ENCODE results near the gene NDUFA7.

DNA sequence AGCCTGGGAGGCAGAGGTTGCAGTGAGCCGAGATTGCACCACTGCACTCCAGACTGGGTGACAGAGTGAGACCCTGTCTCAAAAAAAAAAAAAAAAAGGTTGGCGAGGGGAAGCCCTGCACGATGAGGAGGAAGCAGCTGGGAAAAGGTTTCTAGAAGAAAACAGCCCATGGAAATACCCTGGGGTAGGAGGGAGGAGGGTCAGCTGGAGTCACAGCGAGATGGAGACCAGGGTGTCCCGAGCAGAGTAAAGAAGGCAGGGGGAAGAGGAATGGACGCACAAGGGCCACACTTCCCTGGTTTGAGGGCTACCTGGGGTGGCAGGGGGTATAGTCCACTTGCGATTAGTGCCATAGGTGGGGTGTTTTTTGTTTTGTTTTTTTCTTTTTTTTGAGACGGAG, 15.5 kb upstream of the NDUFA7 start:
- TF ChIP-seq, protein P1, sequence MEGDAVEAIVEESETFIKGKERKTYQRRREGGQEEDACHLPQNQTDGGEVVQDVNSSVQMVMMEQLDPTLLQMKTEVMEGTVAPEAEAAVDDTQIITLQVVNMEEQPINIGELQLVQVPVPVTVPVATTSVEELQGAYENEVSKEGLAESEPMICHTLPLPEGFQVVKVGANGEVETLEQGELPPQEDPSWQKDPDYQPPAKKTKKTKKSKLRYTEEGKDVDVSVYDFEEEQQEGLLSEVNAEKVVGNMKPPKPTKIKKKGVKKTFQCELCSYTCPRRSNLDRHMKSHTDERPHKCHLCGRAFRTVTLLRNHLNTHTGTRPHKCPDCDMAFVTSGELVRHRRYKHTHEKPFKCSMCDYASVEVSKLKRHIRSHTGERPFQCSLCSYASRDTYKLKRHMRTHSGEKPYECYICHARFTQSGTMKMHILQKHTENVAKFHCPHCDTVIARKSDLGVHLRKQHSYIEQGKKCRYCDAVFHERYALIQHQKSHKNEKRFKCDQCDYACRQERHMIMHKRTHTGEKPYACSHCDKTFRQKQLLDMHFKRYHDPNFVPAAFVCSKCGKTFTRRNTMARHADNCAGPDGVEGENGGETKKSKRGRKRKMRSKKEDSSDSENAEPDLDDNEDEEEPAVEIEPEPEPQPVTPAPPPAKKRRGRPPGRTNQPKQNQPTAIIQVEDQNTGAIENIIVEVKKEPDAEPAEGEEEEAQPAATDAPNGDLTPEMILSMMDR (IDR thresholded peaks at IDR 0.05) = no peak
- no peak for TF ChIP-seq POLR2A (IDR thresholded peaks at IDR 0.05)

All from esophagus squamous epithelium (tissue), 4 donors.